Karpas-422 (cell line): ENCODE data around the gene DHX16. TPM values are rescaled to one million over a fixed set of nuclear protein-coding genes. Genes with fewer than 3 reads are reported as not detected.

Experiments used
- DNase-seq: peaks from one replicate; pipeline ENCODE4 v3.0.0-alpha.2; 2015
- H2AFZ ChIP-seq: fragments of 200-600 bp; sonication (generic); 2 replicates; pipeline ENCODE4 v1.6.1; 2014; ENCODE audit warnings: antibody characterized with exemption, low read length, mixed read lengths
- H3K27ac ChIP-seq: fragments of 200-600 bp; sonication (generic); 2 replicates; pipeline ENCODE4 v1.5.1; 2014; ENCODE audit warnings: mild to moderate bottlenecking, low read length, moderate library complexity
- H3K27me3 ChIP-seq: fragments of 200-600 bp; sonication (generic); 2 replicates; pipeline ENCODE4 v1.6.1; 2014; ENCODE audit warnings: low read length, mixed read lengths
- H3K36me3 ChIP-seq: fragments of 200-600 bp; sonication (generic); 2 replicates; pipeline ENCODE4 v1.6.1; 2014; ENCODE audit warnings: low read length, mixed read lengths; ENCODE audit not compliant: insufficient read depth
- H3K4me1 ChIP-seq: fragments of 200-600 bp; sonication (generic); 2 replicates; pipeline ENCODE4 v1.6.1; 2014; ENCODE audit warnings: mild to moderate bottlenecking, low read length, mixed read lengths
- H3K4me2 ChIP-seq: fragments of 200-600 bp; sonication (generic); 2 replicates; pipeline ENCODE4 v1.6.1; 2014; ENCODE audit warnings: low read length, low read depth, mild to moderate bottlenecking; ENCODE audit not compliant: poor library complexity, severe bottlenecking
- H3K4me3 ChIP-seq: fragments of 200-600 bp; sonication (generic); 2 replicates; pipeline ENCODE4 v1.5.1; 2014; ENCODE audit warnings: mild to moderate bottlenecking, antibody characterized with exemption, low read length, mixed read lengths
- H3K79me2 ChIP-seq: fragments of 200-600 bp; sonication (generic); 2 replicates; pipeline ENCODE4 v1.6.1; 2014; ENCODE audit warnings: mild to moderate bottlenecking, low read length, mixed read lengths
- H3K9ac ChIP-seq: fragments of 200-600 bp; sonication (generic); 2 replicates; pipeline ENCODE4 v1.6.0; 2014; ENCODE audit warnings: low read length
- H3K9me2 ChIP-seq: fragments of 200-600 bp; sonication (generic), shearing (Covaris generic); replicated peaks from 2 replicates; pipeline ENCODE4 v1.6.0; 2014; ENCODE audit warnings: mild to moderate bottlenecking, low read length, moderate library complexity; ENCODE audit not compliant: insufficient read depth
- H3K9me3 ChIP-seq: fragments of 300-700, 200-600 bp; sonication (generic); 2 replicates; pipeline ENCODE4 v1.6.1; 2014; ENCODE audit warnings: low read length, mixed read lengths
- H4K20me1 ChIP-seq: fragments of 200-600 bp; sonication (generic); 2 replicates; pipeline ENCODE4 v1.6.1; 2014; ENCODE audit warnings: mild to moderate bottlenecking, antibody characterized with exemption, low read length, low read depth; ENCODE audit not compliant: insufficient read depth
- total RNA-seq: library from RNA; depleted of rRNA; stranded (reverse); fragments of >200 nt; shearing (Covaris generic); gene quantifications from 2 replicates; pipeline ENCODE4 v1.2.3, GENCODE V29; 2014; ENCODE audit warnings: low replicate concordance

The DHX16 gene
- total RNA-seq, 1 experiment from 2014 or later = 26.5 TPM

DNA sequence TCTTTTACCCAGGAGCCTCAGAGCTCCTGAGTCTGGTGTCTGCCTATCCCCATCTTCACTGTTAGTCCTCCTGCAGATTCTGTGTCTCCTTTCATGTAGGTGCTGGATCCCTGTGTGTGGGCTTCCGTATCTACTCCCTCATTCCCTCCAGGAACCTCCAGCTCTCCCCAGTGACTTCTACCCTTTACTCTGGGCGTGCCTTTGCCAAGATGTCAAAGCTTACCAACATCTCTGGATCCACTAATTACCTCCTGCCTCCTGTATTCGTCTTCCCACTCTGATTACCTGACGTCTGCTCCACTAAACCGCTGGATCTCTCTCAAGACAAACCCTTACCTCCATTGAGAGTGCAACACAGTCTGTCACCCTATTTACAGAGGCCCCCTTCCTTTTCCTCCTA is 28.0 kb downstream of the DHX16 start:
- H3K9me3 ChIP-seq = no peaks in the 10 kb centered on the region
- H3K9ac ChIP-seq = 0 out of 2 replicates have a peak overlapping the region, but pooled peaks have one; percentile 14
- no peaks in the 10 kb centered on the region for H3K27me3 ChIP-seq
- H3K4me3 ChIP-seq = no peak overlapping the region
- H3K9me2 ChIP-seq = no peaks in the 10 kb centered on the region
- H4K20me1 ChIP-seq = peaks cover 8% of the 10 kb centered on the region; the same call in 1 of the 2 replicates
- H3K27ac ChIP-seq = no peak overlapping the region
- H2AFZ ChIP-seq = no peak overlapping the region
- H3K4me2 ChIP-seq = no peak overlapping the region
- no peaks in the 10 kb centered on the region for H3K36me3 ChIP-seq
- DNase-seq = no peak
- H3K79me2 ChIP-seq = peaks cover 53% of the 10 kb centered on the region
- peaks cover 19% of the 10 kb centered on the region for H3K4me1 ChIP-seq

- Histone ChIP-seq H3K79me2 (peaks cover 43% of the 10 kb centered on the region), H3K9ac (no peak overlapping the region), H3K4me3 (no peak overlapping the region), H2AFZ (no peak overlapping the region), H3K27me3 (no peaks in the 10 kb centered on the region), H3K4me1 (peaks cover 19% of the 10 kb centered on the region), H4K20me1 (peaks cover 8% of the 10 kb centered on the region; the same call in 1 of the 2 replicates), H3K9me3 (no peaks in the 10 kb centered on the region), H3K27ac (no peak overlapping the region), H3K9me2 (no peaks in the 10 kb centered on the region), H3K36me3 (no peaks in the 10 kb centered on the region), H3K4me2 (no peak overlapping the region)
- no peak for DNase-seq
These were observed 29.1 kb downstream of the DHX16 start for GRCh38 chr6:30643656-30644055.

- Histone ChIP-seq H3K9ac (no peak overlapping the region), H3K27me3 (no peaks in the 10 kb centered on the region), H4K20me1 (peaks cover 5% of the 10 kb centered on the region; the same call in 1 of the 2 replicates), H3K36me3 (no peaks in the 10 kb centered on the region), H3K4me3 (no peak overlapping the region), H3K4me2 (no peak overlapping the region), H3K79me2 (peaks cover 23% of the 10 kb centered on the region), H3K9me3 (no peaks in the 10 kb centered on the region), H3K9me2 (no peaks in the 10 kb centered on the region), H3K27ac (no peak overlapping the region), H3K4me1 (peaks cover 8% of the 10 kb centered on the region), H2AFZ (no peak overlapping the region)
- DNase-seq = no peak
These were observed 31.8 kb downstream of the DHX16 start for GRCh38 chr6:30641048-30641447.

GRCh38 chr6:30640481-30640880 is 32.3 kb downstream of the DHX16 start:
- no peaks in the 10 kb centered on the region for H3K36me3 ChIP-seq
- no peaks in the 10 kb centered on the region for H3K27me3 ChIP-seq
- no peaks in the 10 kb centered on the region for H4K20me1 ChIP-seq
- no peaks in the 10 kb centered on the region for H3K9me3 ChIP-seq
- peaks cover 3% of the 10 kb centered on the region; the same call in 1 of the 2 replicates for H3K4me1 ChIP-seq
- H3K9me2 ChIP-seq = no peaks in the 10 kb centered on the region
- no peak overlapping the region for H3K4me3 ChIP-seq
- peak; percentile 51 for DNase-seq
- H3K4me2 ChIP-seq = no peak overlapping the region
- H2AFZ ChIP-seq = no peak overlapping the region
- H3K79me2 ChIP-seq = peaks cover 17% of the 10 kb centered on the region
- no peak overlapping the region for H3K27ac ChIP-seq
- H3K9ac ChIP-seq = no peak overlapping the region

DNA sequence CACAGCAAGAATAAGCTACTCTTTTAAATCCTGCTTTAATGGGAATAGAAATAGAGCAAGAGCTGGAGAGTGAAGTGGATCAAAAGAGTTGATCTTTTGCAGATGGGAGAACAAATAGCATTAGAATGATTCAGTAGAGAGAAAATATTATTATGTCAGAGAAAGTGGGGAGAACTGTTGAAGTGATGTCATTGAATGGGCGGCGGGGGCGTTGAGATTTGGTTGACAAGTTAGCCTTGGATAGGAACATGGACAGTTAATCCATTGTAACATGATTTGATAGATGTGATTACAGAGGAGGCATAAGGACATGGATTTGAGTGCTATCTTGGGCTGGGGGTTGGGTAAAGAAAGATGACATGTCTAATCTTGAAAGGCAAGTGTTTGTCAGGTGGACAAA is 37.0 kb downstream of the DHX16 start:
- no peak overlapping the region for H3K4me2 ChIP-seq
- H3K36me3 ChIP-seq = 0 out of 2 replicates have a peak, but pooled peaks cover 3% of the 10 kb centered on the region
- 0 out of 2 replicates have a peak, but pooled peaks cover 2% of the 10 kb centered on the region for H3K4me1 ChIP-seq
- H3K27ac ChIP-seq = no peak overlapping the region
- no peak overlapping the region for H3K4me3 ChIP-seq
- no peaks in the 10 kb centered on the region for H3K9me2 ChIP-seq
- H4K20me1 ChIP-seq = no peaks in the 10 kb centered on the region
- no peaks in the 10 kb centered on the region for H3K9me3 ChIP-seq
- no peak overlapping the region for H3K9ac ChIP-seq
- H3K79me2 ChIP-seq = no peaks in the 10 kb centered on the region; the same call in 1 of the 2 replicates
- DNase-seq = no peak
- no peak overlapping the region for H2AFZ ChIP-seq
- H3K27me3 ChIP-seq = no peaks in the 10 kb centered on the region

- peak; percentile 95 for DNase-seq
- no peaks in the 10 kb centered on the region for H3K27me3 ChIP-seq
- H3K36me3 ChIP-seq = peaks cover 15% of the 10 kb centered on the region
- peaks cover 17% of the 10 kb centered on the region for H3K79me2 ChIP-seq
- peak within 1 kb of the TSS; percentile 99 for H3K4me3 ChIP-seq
- peak within 1 kb of the TSS; percentile 53; the same call in 1 of the 2 replicates for H3K27ac ChIP-seq
- H3K9me2 ChIP-seq = no peaks in the 10 kb centered on the region
- no peaks in the 10 kb centered on the region for H4K20me1 ChIP-seq
- H3K4me2 ChIP-seq = peak within 1 kb of the TSS; percentile 91
- no peaks in the 10 kb centered on the region for H3K9me3 ChIP-seq
- H3K9ac ChIP-seq = peak within 1 kb of the TSS; percentile 97
- H2AFZ ChIP-seq = peak within 1 kb of the TSS; percentile 77; the same call in 1 of the 2 replicates
- H3K4me1 ChIP-seq = peaks cover 17% of the 10 kb centered on the region
These were observed 46.1 kb downstream of the DHX16 start, which contains the start of gene ATAT1 for GRCh38 chr6:30626484-30627366. TSS of gene ATAT1 (plus strand) at chr6:30626874.

GRCh38 chr6:30625511-30625910 is 47.3 kb downstream of the DHX16 start:
- no peak overlapping the region for H3K4me3 ChIP-seq
- peaks cover 23% of the 10 kb centered on the region for H3K36me3 ChIP-seq
- no peaks in the 10 kb centered on the region for H4K20me1 ChIP-seq
- H3K4me1 ChIP-seq = peaks cover 17% of the 10 kb centered on the region
- H3K79me2 ChIP-seq = peaks cover 17% of the 10 kb centered on the region
- no peaks in the 10 kb centered on the region for H3K27me3 ChIP-seq
- no peaks in the 10 kb centered on the region for H3K9me2 ChIP-seq
- H3K9me3 ChIP-seq = no peaks in the 10 kb centered on the region
- H2AFZ ChIP-seq = no peak overlapping the region
- no peak overlapping the region for H3K9ac ChIP-seq
- no peak overlapping the region for H3K4me2 ChIP-seq
- no peak overlapping the region for H3K27ac ChIP-seq
- no peak for DNase-seq

- Histone ChIP-seq H3K27ac (no peak overlapping the region), H3K27me3 (no peaks in the 10 kb centered on the region), H3K9ac (no peak overlapping the region), H3K4me3 (no peak overlapping the region), H3K4me1 (peaks cover 33% of the 10 kb centered on the region), H3K36me3 (peaks cover 32% of the 10 kb centered on the region), H4K20me1 (peaks cover 4% of the 10 kb centered on the region; the same call in 1 of the 2 replicates), H3K9me3 (no peaks in the 10 kb centered on the region), H3K9me2 (no peaks in the 10 kb centered on the region), H3K4me2 (no peak overlapping the region), H3K79me2 (peaks cover 37% of the 10 kb centered on the region), H2AFZ (no peak overlapping the region)
- peak; percentile 17 for DNase-seq
These were observed 53.2 kb downstream of the DHX16 start for GRCh38 chr6:30619561-30619960.
